ENCODE results near the gene MZF1. TPM values are rescaled to one million over a fixed set of nuclear protein-coding genes. Genes with fewer than 3 reads are reported as not detected.

The MZF1 gene
- total and polyA plus RNA-seq, 9 of the 15 experiments (the other 6 are each of a cell fraction or from before 2014, with no cell fraction given) = 0.31 to 29.3 (median 11.5) TPM

- TF ChIP-seq ZNF639 (CRISPR knock-in tag; conservative IDR thresholded peaks at IDR 0.05 in 1 of 2, IDR thresholded peaks at IDR 0.05 in 1 of 2) (no peak; a peak in 1 of 4 replicates), ZBTB7A (IDR thresholded peaks at IDR 0.05; ENCODE audit: borderline replicate concordance, control insufficient read depth, low read depth, low read length) (peak; percentile 44; the same call in 1 of the 2 replicates), HNRNPLL (IDR thresholded peaks at IDR 0.05; ENCODE audit: low read depth, low read length, poor library complexity, severe bottlenecking) (peak; percentile 49), RBM22 (IDR thresholded peaks at IDR 0.05; ENCODE audit: low read depth, low read length, poor library complexity, severe bottlenecking) (peak; percentile 78), ETV6 (IDR thresholded peaks at IDR 0.05; ENCODE audit: borderline replicate concordance in 1 of 2, low read depth in 2 of 2, low read length in 1 of 2) (0 out of 4 replicates have a peak, but pooled peaks of 1 of the 2 experiments have one; percentile 16), ETV6 (CRISPR knock-in tag; IDR thresholded peaks at IDR 0.05; ENCODE audit: borderline replicate concordance) (no peak), POU5F1 (IDR thresholded peaks at IDR 0.05; ENCODE audit: borderline replicate concordance, low read depth, low read length, partially characterized antibody) (no peak), ZKSCAN8 (CRISPR knock-in tag; IDR thresholded peaks at IDR 0.05) (no peak), SRF (CRISPR knock-in tag; IDR thresholded peaks at IDR 0.05) (no peak), ETV5 (CRISPR knock-in tag; IDR thresholded peaks at IDR 0.05; ENCODE audit: low read depth) (peak; percentile 67; the same call in 1 of the 2 replicates), RBM25 (IDR thresholded peaks at IDR 0.05; ENCODE audit: low read depth, low read length, severe bottlenecking) (no peak), MCM2 (IDR thresholded peaks at IDR 0.05; ENCODE audit: low read depth) (no peak), KDM4B (IDR thresholded peaks at IDR 0.05; ENCODE audit: borderline replicate concordance in 2 of 2, low read depth in 1 of 2) (no peak), XRCC3 (IDR thresholded peaks at IDR 0.05) (no peak), CUX1 (CRISPR knock-in tag; IDR thresholded peaks at IDR 0.05) (no peak), GABPB1 (CRISPR knock-in tag; IDR thresholded peaks at IDR 0.05) (peak; percentile 64), DDX20 (tag; IDR thresholded peaks at IDR 0.05; ENCODE audit: low read depth) (no peak)
- TF ChIP-seq, protein P1, sequence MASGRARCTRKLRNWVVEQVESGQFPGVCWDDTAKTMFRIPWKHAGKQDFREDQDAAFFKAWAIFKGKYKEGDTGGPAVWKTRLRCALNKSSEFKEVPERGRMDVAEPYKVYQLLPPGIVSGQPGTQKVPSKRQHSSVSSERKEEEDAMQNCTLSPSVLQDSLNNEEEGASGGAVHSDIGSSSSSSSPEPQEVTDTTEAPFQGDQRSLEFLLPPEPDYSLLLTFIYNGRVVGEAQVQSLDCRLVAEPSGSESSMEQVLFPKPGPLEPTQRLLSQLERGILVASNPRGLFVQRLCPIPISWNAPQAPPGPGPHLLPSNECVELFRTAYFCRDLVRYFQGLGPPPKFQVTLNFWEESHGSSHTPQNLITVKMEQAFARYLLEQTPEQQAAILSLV (tag; IDR thresholded peaks at IDR 0.05) = no peak
These were observed 2.3 kb upstream of the MZF1 start (continued) for GRCh38 chr19:58575183-58576041.

Measured in K562 (cell line).